RKO (cell line): ENCODE data around the gene BATF.

Experiments
- DNase-seq: peaks from one replicate; pipeline ENCODE4 v3.0.0-alpha.2; 2016; ENCODE audit warnings: low spot score

The BATF gene

GRCh38 chr14:75535164-75535898 is 13.1 kb downstream of the BATF start:
- DNase-seq = no peak

GRCh38 chr14:75537071-75537470 is 14.8 kb downstream of the BATF start:
- no peak for DNase-seq

DNA sequence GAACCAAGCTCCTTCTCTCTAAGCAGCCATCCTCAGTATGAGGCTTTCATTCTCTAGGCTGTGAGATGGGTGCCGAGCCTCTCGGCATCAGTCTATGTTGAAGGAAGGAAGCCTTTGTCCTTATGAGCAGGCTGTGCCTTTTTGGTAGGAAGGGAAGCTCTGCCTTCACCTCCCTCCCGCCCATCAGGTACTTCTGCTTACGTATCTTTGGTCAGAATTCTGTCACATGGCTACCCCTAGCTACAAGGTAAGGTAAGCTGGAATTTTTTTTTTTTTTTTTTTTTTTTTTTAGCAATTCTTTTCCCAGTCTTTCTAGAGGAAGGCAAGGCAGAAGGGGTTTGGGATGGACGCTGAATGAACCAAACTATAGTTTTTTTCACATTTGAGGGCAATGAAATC is 16.9 kb downstream of the BATF start:
- DNase-seq = no peak

- DNase-seq = no peak
Measured at GRCh38 chr14:75539561-75540478, 17.6 kb downstream of the BATF start.

DNA sequence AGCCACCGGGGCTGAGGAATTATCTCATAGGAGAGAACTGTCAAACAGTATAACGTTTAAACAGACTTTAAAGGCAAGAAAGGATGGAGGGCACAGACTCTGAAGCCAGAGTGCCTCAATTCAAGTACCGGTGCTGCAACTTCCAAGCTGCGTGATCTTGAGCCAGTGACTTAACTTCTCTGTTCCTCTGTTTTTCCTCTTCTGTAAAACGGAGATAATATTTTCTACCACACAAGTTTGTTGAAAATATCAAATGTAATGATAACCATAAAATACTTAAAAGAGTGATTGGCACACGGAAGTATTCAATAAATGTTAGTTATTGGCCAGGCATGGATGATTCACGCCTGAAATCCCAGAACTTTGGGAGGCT is 18.2 kb downstream of the BATF start:
- DNase-seq = no peak

- DNase-seq = no peak
Measured at GRCh38 chr14:75542588-75543091, 20.4 kb downstream of the BATF start.

DNA sequence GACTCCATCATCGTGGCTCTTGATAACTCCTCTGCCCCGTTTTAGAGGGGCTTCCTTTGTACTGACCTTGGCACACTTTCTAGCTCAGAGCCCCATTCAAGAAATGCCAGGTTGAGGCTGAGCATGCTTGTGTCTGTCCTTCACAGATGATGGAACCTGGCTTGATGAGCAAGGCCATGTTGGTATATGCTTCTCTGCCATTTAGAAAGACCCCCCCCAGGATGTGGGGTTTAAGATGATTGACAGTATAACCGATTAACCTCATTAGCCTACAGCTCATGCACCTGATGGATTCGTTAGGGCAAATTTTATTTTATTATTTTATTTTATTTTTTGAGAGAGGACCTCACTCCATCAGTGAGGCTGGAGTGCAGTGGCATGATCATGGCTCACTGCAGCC is 21.0 kb downstream of the BATF start:
- no peak for DNase-seq

DNA sequence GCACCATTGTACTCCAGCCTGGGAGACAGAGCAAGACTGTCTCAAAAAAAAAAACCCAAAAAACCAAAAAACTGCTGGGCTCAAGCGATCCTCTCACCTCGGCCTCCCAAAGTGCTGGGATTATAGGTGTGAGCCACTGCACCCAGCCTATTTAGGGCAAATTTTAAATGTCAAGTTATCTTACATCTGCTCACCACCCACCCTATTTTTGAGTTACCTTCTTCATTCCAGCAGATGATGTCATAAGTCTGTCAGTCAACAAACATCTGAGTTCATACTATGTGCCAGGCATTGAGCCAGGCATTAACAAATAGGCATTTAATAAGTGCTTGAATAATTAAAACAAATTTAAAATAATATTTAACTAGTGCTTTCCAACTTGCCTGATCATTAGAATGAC is 21.5 kb downstream of the BATF start:
- DNase-seq = no peak

- no peak for DNase-seq
Measured at GRCh38 chr14:75545907-75546306, 23.6 kb downstream of the BATF start.

- no peak for DNase-seq
Measured at GRCh38 chr14:75547552-75548250, 25.4 kb downstream of the BATF start.

DNA sequence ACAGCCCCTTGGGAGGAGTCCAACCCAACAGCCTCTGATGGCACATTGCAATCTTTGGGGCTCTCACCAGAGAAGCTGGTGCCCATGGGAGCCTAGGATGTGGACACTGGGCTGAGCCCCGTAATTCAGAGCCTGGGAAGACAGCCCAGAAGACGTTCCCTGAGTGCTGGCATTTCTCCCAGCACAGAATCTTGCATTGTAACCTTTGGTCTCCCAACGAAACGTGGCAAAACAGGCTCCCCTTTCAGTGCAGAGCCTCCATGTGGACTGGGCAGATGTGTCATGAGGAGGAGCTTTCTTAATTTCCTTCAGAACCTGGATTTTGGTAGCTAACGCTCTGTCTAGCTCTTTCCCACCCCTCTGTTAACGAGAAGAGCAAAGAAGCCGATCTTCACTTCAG is 26.3 kb downstream of the BATF start:
- no peak for DNase-seq

DNA sequence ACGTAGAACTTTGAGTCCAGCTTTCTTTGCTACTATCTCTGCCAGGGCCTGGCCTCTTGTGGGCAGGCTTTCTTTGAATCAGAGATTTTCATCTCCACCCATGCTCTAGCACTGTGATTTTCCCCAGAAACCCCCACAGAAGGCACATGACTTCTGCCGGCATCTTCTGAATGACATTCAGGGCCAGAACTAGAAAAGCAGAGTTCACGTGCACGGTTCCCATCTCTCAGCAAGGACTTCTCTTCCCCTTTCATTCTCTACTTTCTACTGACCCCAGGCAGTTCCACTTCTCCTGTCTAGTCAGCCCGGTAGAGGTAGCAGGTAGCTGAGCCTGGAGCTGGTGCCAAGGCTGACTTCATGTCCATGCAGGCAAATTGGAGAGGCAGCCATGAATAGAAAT is 26.9 kb downstream of the BATF start:
- DNase-seq = no peak

DNA sequence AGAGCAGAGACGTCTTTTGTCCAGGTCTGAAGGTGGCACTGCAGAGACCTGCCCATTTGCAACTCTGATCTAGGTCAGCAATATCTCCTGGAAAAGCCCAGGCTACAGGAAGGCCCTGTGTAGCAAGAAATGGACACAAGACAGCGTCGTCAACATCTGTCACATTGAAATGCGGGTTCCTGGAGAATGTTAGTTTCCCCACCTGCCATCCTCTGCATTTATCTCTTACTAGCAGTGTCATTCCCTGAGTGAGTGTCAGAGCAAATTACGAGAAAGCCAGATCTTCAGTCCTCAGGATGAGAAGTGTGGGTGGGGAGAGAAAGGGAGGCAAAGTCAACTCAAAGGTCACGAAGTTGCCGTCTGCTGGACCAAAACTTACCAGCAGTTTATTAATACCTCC is 28.8 kb downstream of the BATF start:
- DNase-seq = no peak

- no peak for DNase-seq
Measured at GRCh38 chr14:75553157-75553556, 30.9 kb downstream of the BATF start.

GRCh38 chr14:75553761-75554364 is 31.6 kb downstream of the BATF start:
- no peak for DNase-seq

DNA sequence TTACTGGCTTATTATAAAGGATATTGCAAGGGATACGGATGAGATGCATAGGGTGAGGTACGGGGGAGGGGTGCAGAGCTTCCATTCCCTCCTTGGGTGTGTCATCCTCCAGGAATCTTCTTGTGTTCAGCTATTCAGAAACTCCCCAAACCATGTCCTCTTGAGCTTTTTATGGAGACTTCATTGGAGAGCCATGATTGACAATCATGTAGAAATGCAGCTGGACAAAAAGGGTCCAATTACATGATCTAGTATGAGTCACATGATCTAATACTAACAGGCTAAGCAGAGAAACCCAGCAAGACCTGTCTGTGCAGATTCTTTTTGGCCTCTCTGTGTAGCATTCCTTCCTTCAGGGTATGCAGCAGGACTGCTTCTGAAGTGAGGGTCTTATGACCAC is 32.2 kb downstream of the BATF start:
- no peak for DNase-seq

- DNase-seq = no peak
Measured at GRCh38 chr14:75558440-75558839, 36.2 kb downstream of the BATF start.

DNA sequence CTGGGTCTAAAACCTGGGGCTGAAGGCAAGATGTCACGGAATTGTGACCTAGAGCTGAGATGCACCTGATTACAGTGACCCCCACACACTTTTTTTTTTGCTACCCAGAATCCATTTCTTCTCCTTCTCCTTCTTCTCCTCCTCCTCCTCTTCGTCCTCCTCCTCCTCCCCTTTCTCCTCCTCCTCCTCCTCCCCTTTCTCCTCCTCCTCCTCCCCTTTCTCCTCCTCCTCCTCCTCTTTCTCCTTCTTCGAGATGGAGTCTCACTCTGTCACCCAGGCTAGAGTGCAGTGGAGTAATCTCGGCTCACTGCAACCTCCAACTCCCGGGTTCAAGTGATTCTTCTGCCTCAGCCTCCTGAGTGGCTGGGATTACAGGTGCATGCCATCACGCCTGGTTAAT is 36.8 kb downstream of the BATF start:
- no peak for DNase-seq

DNA sequence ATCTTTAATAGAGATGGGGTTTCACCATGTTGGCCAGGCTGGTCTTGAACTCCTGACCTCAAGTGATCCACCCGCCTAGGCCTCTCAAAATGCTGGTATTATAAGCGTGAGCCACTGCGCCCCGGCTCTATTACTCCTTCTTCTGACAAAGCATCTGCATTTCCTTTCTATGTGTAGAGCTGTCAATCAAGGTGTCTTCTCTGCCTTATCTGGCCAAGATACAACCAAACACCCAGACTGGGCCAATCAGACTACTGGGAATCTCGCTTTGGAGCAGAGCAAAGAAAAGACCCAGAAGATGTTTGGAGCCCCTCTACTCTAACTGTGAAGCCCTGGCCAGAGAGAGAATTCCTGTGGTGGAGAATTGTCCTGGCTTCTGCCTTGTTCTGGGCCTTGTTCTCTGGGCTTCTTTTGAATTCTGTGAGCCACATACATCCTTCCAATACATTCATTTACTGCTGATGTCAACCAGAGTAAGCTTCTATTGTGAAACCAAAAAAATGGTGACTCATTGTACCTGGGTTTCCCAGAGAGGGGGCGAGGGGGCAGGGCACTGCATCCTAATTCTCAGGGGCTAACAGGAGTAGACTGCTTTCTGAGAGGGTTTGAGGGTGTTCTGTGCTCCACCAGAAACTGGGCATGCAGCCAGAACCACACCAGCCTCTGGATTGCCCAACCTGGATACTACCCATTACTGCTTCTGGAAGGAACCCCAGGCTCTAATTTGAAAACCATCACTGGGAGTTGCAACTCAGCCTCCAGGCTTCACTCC is 37.4 kb downstream of the BATF start:
- DNase-seq = no peak

GRCh38 chr14:75561013-75561432 is 38.8 kb downstream of the BATF start:
- peak; percentile 72 for DNase-seq

DNA sequence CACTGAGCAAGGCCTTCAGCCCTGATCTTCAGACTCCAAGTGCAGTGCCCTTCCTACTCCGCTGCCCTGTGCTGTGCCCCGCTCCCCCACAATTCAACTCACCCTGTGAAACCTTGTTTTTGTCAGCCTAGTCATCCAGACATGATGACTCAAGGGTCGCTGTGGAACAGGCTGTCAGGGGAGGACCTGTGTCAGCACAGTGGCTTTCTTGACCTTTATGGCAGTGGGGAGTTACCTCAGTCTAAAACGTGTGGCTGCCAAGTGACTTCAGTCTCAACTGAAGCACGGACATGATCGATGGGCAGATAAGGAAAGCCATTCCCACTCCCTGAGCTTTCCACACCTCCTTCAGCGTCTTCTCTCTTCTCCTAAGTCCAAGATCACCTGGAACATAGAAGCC is 39.8 kb downstream of the BATF start:
- DNase-seq = no peak
